ENCODE measurements around the gene UBASH3B. TPM values are rescaled to one million over a fixed set of nuclear protein-coding genes. Genes with fewer than 3 reads are reported as not detected.
A peak's percentile ranks its signal among the peaks of the same experiment; 100 is the strongest.

Gene UBASH3B
- total and polyA plus RNA-seq, 9 donors, result 3.8 to 11.1 (median 4.5) TPM

- Histone ChIP-seq H3K27me3 (ENCODE audit: control insufficient read depth, insufficient read depth, low read length) (peaks cover 5% of the 10 kb centered on the region), H3K4me3 (ENCODE audit: low read length) (no peak overlapping the region), H3K36me3 (ENCODE audit: control insufficient read depth, insufficient read depth, low read length) (no peaks in the 10 kb centered on the region), H3K27ac (ENCODE audit: low read length) (peak overlapping the region; percentile 67), H3K4me1 (ENCODE audit: control insufficient read depth, insufficient read depth, low read length) (peaks cover 36% of the 10 kb centered on the region), H3K9me3 (replicated peaks; ENCODE audit: control insufficient read depth, low read depth, low read length) (no peaks in the 10 kb centered on the region)
- WGBS (ENCODE audit: insufficient coverage), result 27% methylated on average over 10 of the region's 11 CpGs
- DNase-seq, result peak; percentile 73
These were observed 60.3 kb downstream of the UBASH3B start for GRCh38 chr11:122715548-122716440.

GRCh38 chr11:122717264-122717867, 61.8 kb downstream of the UBASH3B start:
- WGBS (ENCODE audit: insufficient coverage), result 47% methylated on average over 6 of the region's 9 CpGs
- DNase-seq, result no peak
- Histone ChIP-seq H3K36me3 (ENCODE audit: control insufficient read depth, insufficient read depth, low read length) (no peaks in the 10 kb centered on the region), H3K4me3 (ENCODE audit: low read length) (no peak overlapping the region), H3K27ac (ENCODE audit: low read length) (no peak overlapping the region), H3K27me3 (ENCODE audit: control insufficient read depth, insufficient read depth, low read length) (peaks cover 5% of the 10 kb centered on the region), H3K9me3 (replicated peaks; ENCODE audit: control insufficient read depth, low read depth, low read length) (no peaks in the 10 kb centered on the region), H3K4me1 (ENCODE audit: control insufficient read depth, insufficient read depth, low read length) (peaks cover 36% of the 10 kb centered on the region)

GRCh38 chr11:122720107-122720881, 64.8 kb downstream of the UBASH3B start:
- Histone ChIP-seq H3K9me3 (replicated peaks; ENCODE audit: control insufficient read depth, low read depth, low read length) (no peaks in the 10 kb centered on the region), H3K4me3 (ENCODE audit: low read length) (no peak overlapping the region), H3K4me1 (ENCODE audit: control insufficient read depth, insufficient read depth, low read length) (peaks cover 41% of the 10 kb centered on the region), H3K27me3 (ENCODE audit: control insufficient read depth, insufficient read depth, low read length) (peaks cover 5% of the 10 kb centered on the region), H3K27ac (ENCODE audit: low read length) (peak overlapping the region; percentile 51), H3K36me3 (ENCODE audit: control insufficient read depth, insufficient read depth, low read length) (no peaks in the 10 kb centered on the region)
- 81% methylated on average over 5 of the region's 7 CpGs for WGBS (ENCODE audit: insufficient coverage)
- peak; percentile 73 for DNase-seq

GRCh38 chr11:122721201-122721963, 65.9 kb downstream of the UBASH3B start:
- peaks cover 4% of the 10 kb centered on the region for H3K27me3 ChIP-seq (ENCODE audit: control insufficient read depth, insufficient read depth, low read length)
- WGBS (ENCODE audit: insufficient coverage), result no CpG with 5 or more reads among the region's 5 CpGs
- H3K4me1 ChIP-seq (ENCODE audit: control insufficient read depth, insufficient read depth, low read length), result peaks cover 31% of the 10 kb centered on the region
- no peaks in the 10 kb centered on the region for H3K9me3 ChIP-seq (replicated peaks; ENCODE audit: control insufficient read depth, low read depth, low read length)
- peak overlapping the region; percentile 40 for H3K27ac ChIP-seq (ENCODE audit: low read length)
- no peak overlapping the region for H3K4me3 ChIP-seq (ENCODE audit: low read length)
- H3K36me3 ChIP-seq (ENCODE audit: control insufficient read depth, insufficient read depth, low read length), result no peaks in the 10 kb centered on the region
- DNase-seq, result peak; percentile 88

GRCh38 chr11:122721964-122722266, 66.4 kb downstream of the UBASH3B start:
- Histone ChIP-seq H3K36me3 (ENCODE audit: control insufficient read depth, insufficient read depth, low read length) (no peaks in the 10 kb centered on the region), H3K4me3 (ENCODE audit: low read length) (no peak overlapping the region), H3K9me3 (replicated peaks; ENCODE audit: control insufficient read depth, low read depth, low read length) (no peaks in the 10 kb centered on the region), H3K27ac (ENCODE audit: low read length) (peak overlapping the region; percentile 26), H3K27me3 (ENCODE audit: control insufficient read depth, insufficient read depth, low read length) (peaks cover 3% of the 10 kb centered on the region), H3K4me1 (ENCODE audit: control insufficient read depth, insufficient read depth, low read length) (peaks cover 29% of the 10 kb centered on the region)
- 65% methylated on average over 2 of the region's 2 CpGs for WGBS (ENCODE audit: insufficient coverage)
- DNase-seq, result no peak

GRCh38 chr11:122723106-122723505, 67.6 kb downstream of the UBASH3B start:
- peaks cover 30% of the 10 kb centered on the region for H3K4me1 ChIP-seq (ENCODE audit: control insufficient read depth, insufficient read depth, low read length)
- no peaks in the 10 kb centered on the region for H3K36me3 ChIP-seq (ENCODE audit: control insufficient read depth, insufficient read depth, low read length)
- H3K9me3 ChIP-seq (replicated peaks; ENCODE audit: control insufficient read depth, low read depth, low read length), result no peaks in the 10 kb centered on the region
- no peak overlapping the region for H3K27ac ChIP-seq (ENCODE audit: low read length)
- WGBS (ENCODE audit: insufficient coverage), result 0% methylated on average over 1 of the region's 4 CpGs
- peak; percentile 48 for DNase-seq
- peaks cover 3% of the 10 kb centered on the region for H3K27me3 ChIP-seq (ENCODE audit: control insufficient read depth, insufficient read depth, low read length)
- H3K4me3 ChIP-seq (ENCODE audit: low read length), result no peak overlapping the region

GRCh38 chr11:122723576-122723975, 68.1 kb downstream of the UBASH3B start:
- H3K4me3 ChIP-seq (ENCODE audit: low read length), result no peak overlapping the region
- H3K27ac ChIP-seq (ENCODE audit: low read length), result no peak overlapping the region
- no peak for DNase-seq
- H3K27me3 ChIP-seq (ENCODE audit: control insufficient read depth, insufficient read depth, low read length), result peaks cover 3% of the 10 kb centered on the region
- no peaks in the 10 kb centered on the region for H3K36me3 ChIP-seq (ENCODE audit: control insufficient read depth, insufficient read depth, low read length)
- WGBS (ENCODE audit: insufficient coverage), result 46% methylated on average over 3 of the region's 3 CpGs
- peaks cover 33% of the 10 kb centered on the region for H3K4me1 ChIP-seq (ENCODE audit: control insufficient read depth, insufficient read depth, low read length)
- H3K9me3 ChIP-seq (replicated peaks; ENCODE audit: control insufficient read depth, low read depth, low read length), result no peaks in the 10 kb centered on the region

- no peaks in the 10 kb centered on the region for H3K9me3 ChIP-seq (replicated peaks; ENCODE audit: control insufficient read depth, low read depth, low read length)
- H3K27ac ChIP-seq (ENCODE audit: low read length), result no peak overlapping the region
- peaks cover 33% of the 10 kb centered on the region for H3K4me1 ChIP-seq (ENCODE audit: control insufficient read depth, insufficient read depth, low read length)
- DNase-seq, result no peak
- 57% methylated on average over 5 of the region's 6 CpGs for WGBS (ENCODE audit: insufficient coverage)
- H3K36me3 ChIP-seq (ENCODE audit: control insufficient read depth, insufficient read depth, low read length), result no peaks in the 10 kb centered on the region
- peaks cover 3% of the 10 kb centered on the region for H3K27me3 ChIP-seq (ENCODE audit: control insufficient read depth, insufficient read depth, low read length)
- H3K4me3 ChIP-seq (ENCODE audit: low read length), result no peak overlapping the region
These were observed 69.0 kb downstream of the UBASH3B start for GRCh38 chr11:122724520-122724919.

GRCh38 chr11:122726028-122726427, 70.5 kb downstream of the UBASH3B start:
- 85% methylated on average over 4 of the region's 9 CpGs for WGBS (ENCODE audit: insufficient coverage)
- Histone ChIP-seq H3K4me1 (ENCODE audit: control insufficient read depth, insufficient read depth, low read length) (peaks cover 29% of the 10 kb centered on the region), H3K9me3 (replicated peaks; ENCODE audit: control insufficient read depth, low read depth, low read length) (no peaks in the 10 kb centered on the region), H3K27me3 (ENCODE audit: control insufficient read depth, insufficient read depth, low read length) (no peaks in the 10 kb centered on the region), H3K36me3 (ENCODE audit: control insufficient read depth, insufficient read depth, low read length) (no peaks in the 10 kb centered on the region), H3K27ac (ENCODE audit: low read length) (no peak overlapping the region), H3K4me3 (ENCODE audit: low read length) (no peak overlapping the region)
- DNase-seq, result no peak

Data from muscle of leg (tissue), 11 donors.